GM12874 (cell line): ENCODE data around the gene SCP2D1.

Experiments used
- CTCF ChIP-seq: IDR thresholded peaks from 2 replicates; pipeline ENCODE4 v1.5.1; 2011; ENCODE audit warnings: low read depth, mild to moderate bottlenecking, control low read depth, low read length, moderate library complexity; ENCODE audit not compliant: insufficient read depth

Gene SCP2D1

GRCh38 chr20:18839507-18840247 lies 26.1 kb downstream of the SCP2D1 start:
- no peak for TF ChIP-seq CTCF

- no peak for TF ChIP-seq CTCF
Measured at GRCh38 chr20:18840248-18840645, 26.7 kb downstream of the SCP2D1 start.

- no peak for TF ChIP-seq CTCF
Measured at GRCh38 chr20:18845017-18845416, 31.4 kb downstream of the SCP2D1 start.

GRCh38 chr20:18847226-18847755 lies 33.7 kb downstream of the SCP2D1 start:
- TF ChIP-seq CTCF = no peak

- no peak for TF ChIP-seq CTCF
Measured at GRCh38 chr20:18849131-18849530, 35.5 kb downstream of the SCP2D1 start.

GRCh38 chr20:18851629-18852028 lies 38.0 kb downstream of the SCP2D1 start:
- TF ChIP-seq CTCF = no peak

GRCh38 chr20:18852318-18852717 lies 38.7 kb downstream of the SCP2D1 start:
- TF ChIP-seq CTCF = no peak
